Astrocyte of the cerebellum (primary cell): Measurements from ENCODE around the gene PRKG1.

Experiments used
- DNase-seq: peaks from one replicate; pipeline ENCODE4 v3.0.0-alpha.2; 2011; ENCODE audit warnings: low read depth
- H3K4me3 ChIP-seq: 2 replicates; pipeline ENCODE4 v1.5.1; 2011; ENCODE audit warnings: mild to moderate bottlenecking, low read depth, low read length, moderate library complexity
- CTCF ChIP-seq: IDR thresholded peaks from 2 replicates; pipeline ENCODE4 v1.5.1; 2012; ENCODE audit warnings: low read length, low read depth, moderate library complexity, mild to moderate bottlenecking; ENCODE audit errors: missing control alignments
- in situ Hi-C: cut with HindIII; loops from 2 replicates; pipeline ENCODE4 v1.10.0; 2017; ENCODE audit warnings: low sequenced_read_pairs

Gene PRKG1

GRCh38 chr10:52280051-52280450 is 1205.8 kb downstream of the PRKG1 start:
- in situ Hi-C loops: no loop called here
- no peak for DNase-seq
- TF ChIP-seq CTCF: no peak
- H3K4me3 ChIP-seq: no peak overlapping the region

GRCh38 chr10:52283174-52283573 is 1208.9 kb downstream of the PRKG1 start:
- TF ChIP-seq CTCF: no peak
- in situ Hi-C loops: no loop called here
- no peak overlapping the region for H3K4me3 ChIP-seq
- DNase-seq: no peak

GRCh38 chr10:52284416-52285013 is 1210.2 kb downstream of the PRKG1 start:
- in situ Hi-C loops: no loop called here

GRCh38 chr10:52287866-52288265 is 1213.6 kb downstream of the PRKG1 start:
- in situ Hi-C loops: no loop called here
- H3K4me3 ChIP-seq: no peak overlapping the region
- no peak for DNase-seq
- no peak for TF ChIP-seq CTCF

More at GRCh38 chr10:52284416-52285013, 1210.2 kb downstream of the PRKG1 start:
- no peak overlapping the region for H3K4me3 ChIP-seq
- no peak for TF ChIP-seq CTCF
- no peak for DNase-seq

GRCh38 chr10:52297747-52298146 is 1223.5 kb downstream of the PRKG1 start:
- no peak overlapping the region for H3K4me3 ChIP-seq
- no peak for TF ChIP-seq CTCF
- DNase-seq: no peak
- in situ Hi-C loops: no loop called here

DNA sequence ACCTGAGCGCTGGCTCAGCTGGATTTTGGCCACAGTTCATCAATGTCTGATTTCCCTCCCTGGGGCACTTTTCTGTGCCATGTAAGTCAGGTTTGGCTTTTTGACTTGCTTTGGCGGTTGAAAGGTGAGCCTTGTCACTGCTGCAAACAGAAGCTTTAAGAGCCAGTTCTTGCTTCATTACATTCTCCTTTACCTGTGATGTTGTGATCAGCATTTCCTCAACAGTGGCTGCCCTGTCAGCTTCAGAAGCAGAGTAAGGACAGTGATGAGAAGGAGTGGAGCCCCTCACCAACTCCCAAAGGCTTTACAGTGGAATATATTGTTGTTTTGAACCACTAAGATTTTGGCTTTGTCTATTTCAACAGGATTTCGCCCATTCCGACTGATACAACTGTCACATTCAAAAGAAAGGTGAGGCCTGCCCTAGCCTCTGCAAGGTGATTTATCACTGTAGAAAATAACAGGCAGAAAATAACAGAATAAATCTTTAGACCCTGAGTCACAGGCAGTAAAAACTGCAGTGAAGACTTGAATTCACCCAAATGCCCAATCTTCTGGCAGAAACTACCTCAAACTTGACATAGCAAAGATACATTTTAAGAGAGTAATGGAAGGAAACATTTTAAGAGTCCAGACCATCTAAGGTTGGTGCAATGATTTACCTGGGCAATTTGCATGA is 1226.5 kb downstream of the PRKG1 start:
- TF ChIP-seq CTCF: no peak
- DNase-seq: no peak
- in situ Hi-C loops: no loop called here
- H3K4me3 ChIP-seq: no peak overlapping the region
